Stimulated activated naive CD8-positive, alpha-beta T cell treated with anti-CD3 and anti-CD28 coated beads, Interleukin-15, amount 100 ng/mL, for 72 hours (primary cell): ENCODE results near the gene BICDL1.

Source experiments
- ATAC-seq: fragments of 150-1000 bp; cut with Tn5 transposase; 2 replicates; pipeline ENCODE4 v1.10.0; 2021; ENCODE audit warnings: mild to moderate bottlenecking, moderate library complexity
- DNase-seq, 2 donors: peaks; one replicate each; pipeline ENCODE4 v3.0.0; 2021 to 2022
- H3K27ac Mint-ChIP-seq, 2 donors: one replicate each; pipeline ENCODE4 v1.8.0; 2022; ENCODE audit warnings: mild to moderate bottlenecking in 2 of 2, mixed read lengths in 2 of 2, moderate library complexity in 2 of 2
- H3K27me3 Mint-ChIP-seq: one replicate; pipeline ENCODE4 v1.8.0; 2022; ENCODE audit warnings: mixed read lengths
- H3K4me1 Mint-ChIP-seq: one replicate; pipeline ENCODE4 v1.8.0; 2022; ENCODE audit warnings: mild to moderate bottlenecking, mixed read lengths
- H3K4me3 Mint-ChIP-seq, 2 donors: one replicate each; pipeline ENCODE4 v1.8.0; 2022; ENCODE audit warnings: mild to moderate bottlenecking in 2 of 2, mixed read lengths in 2 of 2, moderate library complexity in 1 of 2
- H3K9me3 Mint-ChIP-seq, 2 donors: one replicate each; pipeline ENCODE4 v1.8.0; 2022; ENCODE audit warnings: mixed read lengths in 2 of 2

The BICDL1 gene

DNA sequence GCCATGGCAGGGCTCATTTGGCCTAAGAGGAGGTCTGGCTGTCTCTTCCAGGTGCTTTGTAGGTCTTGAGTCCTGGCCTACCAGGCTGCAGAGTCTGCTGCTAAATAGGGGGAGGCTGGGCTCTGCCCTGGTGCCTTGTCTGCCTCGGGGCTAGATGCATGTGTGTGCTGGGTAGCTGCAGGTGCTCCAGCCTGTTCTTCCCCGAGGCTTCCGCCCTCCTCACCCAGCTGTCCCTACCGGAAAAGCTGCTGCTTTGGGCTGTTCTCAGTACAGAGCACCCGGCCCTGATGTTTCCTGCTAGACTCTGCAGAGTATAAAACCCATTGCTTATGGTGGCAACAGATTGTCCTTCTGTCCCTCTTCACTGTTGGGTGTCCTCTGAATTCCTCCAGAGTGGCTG lies 89.8 kb downstream of the BICDL1 start:
- Mint-ChIP-seq H3K27me3 (no peaks in the 10 kb centered on the region), H3K4me1 (peaks cover 28% of the 10 kb centered on the region), H3K4me3 (no peak overlapping the region), H3K9me3 (no peaks in the 10 kb centered on the region), H3K27ac (peak overlapping the region; percentile 27 to 48)
- ATAC-seq, result peak; percentile 48
- no peak for DNase-seq

GRCh38 chr12:120079411-120080400 lies 90.7 kb downstream of the BICDL1 start:
- no peak for ATAC-seq
- Mint-ChIP-seq H3K27ac (no peak overlapping the region), H3K4me1 (peaks cover 20% of the 10 kb centered on the region), H3K27me3 (no peaks in the 10 kb centered on the region), H3K4me3 (no peak overlapping the region), H3K9me3 (no peaks in the 10 kb centered on the region)
- no peak for DNase-seq

GRCh38 chr12:120081641-120082040 lies 92.6 kb downstream of the BICDL1 start:
- no peaks in the 10 kb centered on the region for H3K27me3 Mint-ChIP-seq
- H3K4me3 Mint-ChIP-seq, result no peak overlapping the region
- DNase-seq (no peak), ATAC-seq (no peak)
- peak overlapping the region in 1 of 2 donors; percentile 64 for H3K27ac Mint-ChIP-seq
- no peaks in the 10 kb centered on the region for H3K9me3 Mint-ChIP-seq
- H3K4me1 Mint-ChIP-seq, result peaks cover 33% of the 10 kb centered on the region

- DNase-seq, result no peak
- H3K9me3 Mint-ChIP-seq, result no peaks in the 10 kb centered on the region
- H3K27me3 Mint-ChIP-seq, result no peaks in the 10 kb centered on the region
- ATAC-seq, result no peak
- H3K27ac Mint-ChIP-seq, result peak overlapping the region; percentile 78 to 95
- H3K4me1 Mint-ChIP-seq, result peaks cover 36% of the 10 kb centered on the region
- peak overlapping the region; percentile 71 to 77 for H3K4me3 Mint-ChIP-seq
Observed at GRCh38 chr12:120085920-120086645, 97.0 kb downstream of the BICDL1 start.

DNA sequence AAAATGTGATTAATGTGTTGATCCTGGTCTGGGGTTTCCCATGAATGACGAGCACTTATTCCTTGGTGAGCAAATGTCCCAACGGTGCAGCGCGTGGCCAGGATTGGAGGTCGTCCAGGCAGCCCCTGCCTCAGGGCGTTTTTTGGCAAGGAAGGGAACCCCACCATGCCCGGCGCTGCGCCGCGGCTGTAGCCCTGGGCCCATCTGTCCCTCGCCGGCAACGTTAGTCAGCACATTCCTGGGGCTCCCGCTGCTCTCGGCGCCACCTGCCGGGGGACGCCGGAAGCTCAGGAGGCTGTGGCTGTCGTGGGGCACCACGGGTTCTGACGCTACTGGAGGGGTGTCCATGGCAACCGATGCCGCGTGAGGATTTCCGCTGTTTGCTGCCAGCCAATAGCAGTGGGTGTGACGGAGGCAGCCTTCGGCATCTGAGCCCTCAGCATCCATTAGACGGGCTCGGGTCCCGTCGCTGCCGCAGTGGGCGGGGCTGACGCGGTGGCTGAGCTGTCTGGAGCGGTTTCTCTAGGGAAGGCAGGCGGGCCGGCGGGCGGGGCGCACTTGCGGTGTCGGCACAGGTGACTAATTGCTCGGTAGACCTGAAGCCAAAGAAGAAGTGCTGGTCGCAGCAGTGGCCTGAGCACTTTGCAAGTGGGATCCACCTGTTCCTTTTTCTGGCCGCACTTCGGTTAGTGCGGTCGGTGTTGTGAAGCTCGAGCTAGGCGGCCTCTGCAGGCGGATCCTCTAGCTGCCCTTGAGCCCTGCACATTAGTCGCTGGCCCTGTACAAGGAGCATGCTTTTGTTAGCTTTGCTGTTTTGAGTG lies 98.0 kb downstream of the BICDL1 start:
- no peaks in the 10 kb centered on the region for H3K27me3 Mint-ChIP-seq
- H3K27ac Mint-ChIP-seq, result peak overlapping the region; percentile 78 to 95
- ATAC-seq, result peak; percentile 97
- peak overlapping the region; percentile 71 to 77 for H3K4me3 Mint-ChIP-seq
- peaks cover 42% of the 10 kb centered on the region for H3K4me1 Mint-ChIP-seq
- peak; percentile 99 to 100 for DNase-seq
- H3K9me3 Mint-ChIP-seq, result no peaks in the 10 kb centered on the region

DNA sequence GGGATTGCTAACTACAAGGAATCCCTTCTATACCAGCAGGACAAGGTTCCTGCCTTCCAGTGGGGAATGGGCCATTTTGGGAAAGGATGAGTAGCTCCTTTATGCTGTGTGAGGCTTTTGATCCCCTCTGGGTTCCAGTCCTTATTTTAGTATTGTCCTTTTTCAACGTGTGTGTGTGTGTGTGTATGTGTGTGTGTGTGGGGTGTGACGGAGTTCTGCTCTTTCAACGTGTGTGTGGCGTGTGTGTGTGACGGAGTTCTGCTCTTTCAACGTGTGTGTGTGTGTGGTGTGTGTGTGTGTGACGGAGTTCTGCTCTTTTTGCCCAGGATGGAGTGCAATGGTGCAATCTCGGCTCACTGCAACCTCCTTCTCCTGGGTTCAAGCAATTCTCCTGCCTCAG lies 100.1 kb downstream of the BICDL1 start:
- H3K27me3 Mint-ChIP-seq, result no peaks in the 10 kb centered on the region
- peaks cover 48% of the 10 kb centered on the region for H3K4me1 Mint-ChIP-seq
- H3K4me3 Mint-ChIP-seq, result no peak overlapping the region
- no peaks in the 10 kb centered on the region for H3K9me3 Mint-ChIP-seq
- peak overlapping the region in 1 of 2 donors; percentile 65 for H3K27ac Mint-ChIP-seq
- ATAC-seq (no peak), DNase-seq (no peak)

- ATAC-seq, result no peak
- H3K9me3 Mint-ChIP-seq, result no peaks in the 10 kb centered on the region
- no peaks in the 10 kb centered on the region for H3K27me3 Mint-ChIP-seq
- no peak for DNase-seq
- peaks cover 52% of the 10 kb centered on the region for H3K4me1 Mint-ChIP-seq
- no peak overlapping the region for H3K4me3 Mint-ChIP-seq
- H3K27ac Mint-ChIP-seq, result peak overlapping the region in 1 of 2 donors; percentile 56
Observed at GRCh38 chr12:120089796-120090195, 100.8 kb downstream of the BICDL1 start.

DNA sequence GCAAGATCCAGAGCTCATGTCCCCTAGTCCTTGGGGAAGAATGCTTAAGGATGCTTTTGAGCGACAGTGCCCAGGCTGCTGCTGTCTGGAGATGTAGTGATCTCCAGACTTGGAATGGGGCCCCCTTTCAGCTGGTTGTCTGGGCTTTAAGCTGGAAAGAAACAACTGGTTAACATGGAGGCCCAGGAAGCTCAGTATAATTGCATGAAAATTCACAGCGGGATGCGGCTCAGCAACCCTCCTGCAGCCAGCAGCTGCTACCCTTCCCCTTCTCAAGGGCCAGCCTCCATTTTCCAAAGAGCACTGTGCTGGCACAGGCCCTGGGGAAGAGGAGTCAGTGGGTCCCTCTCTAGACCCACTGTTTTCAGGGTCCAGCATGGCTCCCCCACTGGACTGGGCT lies 101.2 kb downstream of the BICDL1 start:
- Mint-ChIP-seq H3K4me3 (no peak overlapping the region), H3K27ac (no peak overlapping the region), H3K4me1 (peaks cover 49% of the 10 kb centered on the region), H3K9me3 (no peaks in the 10 kb centered on the region), H3K27me3 (no peaks in the 10 kb centered on the region)
- no peak for DNase-seq
- ATAC-seq, result no peak

GRCh38 chr12:120090626-120091295 lies 101.7 kb downstream of the BICDL1 start:
- H3K27me3 Mint-ChIP-seq, result no peaks in the 10 kb centered on the region
- H3K4me1 Mint-ChIP-seq, result peaks cover 44% of the 10 kb centered on the region
- no peak overlapping the region for H3K4me3 Mint-ChIP-seq
- H3K9me3 Mint-ChIP-seq, result no peaks in the 10 kb centered on the region
- DNase-seq (no peak), ATAC-seq (no peak)
- H3K27ac Mint-ChIP-seq, result peak overlapping the region in 1 of 2 donors; percentile 69

DNA sequence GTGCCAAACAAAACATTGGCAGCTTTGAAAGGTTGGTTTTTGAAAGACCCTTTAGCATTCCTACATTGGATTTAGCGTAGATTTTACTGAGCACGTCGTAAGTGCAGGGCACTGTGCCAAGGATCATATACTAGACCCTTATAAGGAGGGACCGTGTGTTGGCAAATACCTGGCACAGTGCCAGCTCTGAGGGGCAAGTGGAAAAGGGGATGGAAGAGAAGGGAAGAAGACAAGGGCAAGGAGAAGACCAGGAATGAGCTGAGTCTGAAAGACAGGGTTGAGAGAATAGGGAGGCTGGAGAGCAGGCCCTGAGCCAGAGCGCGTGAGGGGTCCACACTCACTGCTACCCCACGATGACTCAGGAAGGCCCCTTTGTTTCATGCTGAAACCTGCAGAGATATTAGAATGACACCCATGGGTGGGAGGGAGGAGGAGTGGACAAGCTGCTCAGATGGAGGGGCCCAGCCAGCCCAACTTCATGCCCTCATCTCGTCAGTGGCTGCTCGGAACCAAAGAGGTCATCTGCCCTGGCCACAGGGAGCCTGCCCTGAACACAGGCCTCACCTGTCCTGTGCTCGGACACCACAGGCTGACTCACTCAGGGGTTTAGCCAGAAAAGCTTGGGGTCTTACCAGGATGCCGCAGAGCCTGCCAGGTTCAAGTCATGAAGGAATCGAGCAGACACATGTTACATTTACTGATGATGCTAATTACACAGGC lies 102.5 kb downstream of the BICDL1 start:
- peak overlapping the region; percentile 38 to 69 for H3K27ac Mint-ChIP-seq

GRCh38 chr12:120092551-120093335 lies 103.7 kb downstream of the BICDL1 start:
- H3K9me3 Mint-ChIP-seq, result no peaks in the 10 kb centered on the region
- peak overlapping the region; percentile 33 to 87 for H3K27ac Mint-ChIP-seq
- ATAC-seq, result peak; percentile 11
- peaks cover 24% of the 10 kb centered on the region for H3K4me1 Mint-ChIP-seq
- no peak overlapping the region for H3K4me3 Mint-ChIP-seq
- no peaks in the 10 kb centered on the region for H3K27me3 Mint-ChIP-seq
- no peak for DNase-seq

More for the DNA sequence above, 102.5 kb downstream of the BICDL1 start:
- H3K9me3 Mint-ChIP-seq, result no peaks in the 10 kb centered on the region
- ATAC-seq, result no peak
- H3K4me3 Mint-ChIP-seq, result no peak overlapping the region
- DNase-seq, result no peak
- H3K27me3 Mint-ChIP-seq, result no peaks in the 10 kb centered on the region
- H3K4me1 Mint-ChIP-seq, result peaks cover 37% of the 10 kb centered on the region

DNA sequence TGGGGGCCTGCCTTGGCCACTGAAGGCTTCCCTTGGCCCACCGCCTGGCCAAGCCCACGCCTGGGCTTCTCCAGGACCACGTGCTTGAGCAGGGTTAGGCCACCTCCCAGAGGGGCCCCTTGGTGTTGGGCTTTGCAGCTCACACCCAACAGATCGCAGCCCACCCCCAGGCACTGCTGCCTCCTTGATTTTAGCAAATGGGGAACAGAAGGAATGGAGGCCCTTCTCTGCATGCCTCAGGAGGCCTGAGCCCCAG lies 104.2 kb downstream of the BICDL1 start:
- no peak for DNase-seq
- peaks cover 23% of the 10 kb centered on the region for H3K4me1 Mint-ChIP-seq
- H3K27me3 Mint-ChIP-seq, result no peaks in the 10 kb centered on the region
- H3K27ac Mint-ChIP-seq, result no peak overlapping the region
- no peaks in the 10 kb centered on the region for H3K9me3 Mint-ChIP-seq
- H3K4me3 Mint-ChIP-seq, result no peak overlapping the region
- peak; percentile 7 for ATAC-seq

- no peaks in the 10 kb centered on the region for H3K9me3 Mint-ChIP-seq
- peak overlapping the region; percentile 42 to 46 for H3K27ac Mint-ChIP-seq
- ATAC-seq (peak; percentile 23), DNase-seq (no peak)
- H3K4me3 Mint-ChIP-seq, result no peak overlapping the region
- peaks cover 23% of the 10 kb centered on the region for H3K4me1 Mint-ChIP-seq
- H3K27me3 Mint-ChIP-seq, result no peaks in the 10 kb centered on the region
Observed at GRCh38 chr12:120093592-120094355, 104.7 kb downstream of the BICDL1 start.
